BLaER1 treated with 17β-estradiol and CSF1 and Interleukin-3, amounts not matched to agents 10 nM and 100 nM (cell line): ENCODE measurements around the gene SLC35G2.
"Not testable (repeated sequence)": the region's sequence is repeated elsewhere in the genome, so short reads cannot be mapped to it uniquely, and the experiment has no call there.

Source experiments
- H3K27ac ChIP-seq, 11 experiments: shearing (Covaris generic); formaldehyde crosslinking; 2 replicates each; pipeline ENCODE4 v1.8.1; 2022
- H3K27me3 ChIP-seq, 11 experiments: shearing (Covaris generic); formaldehyde crosslinking; 2 replicates each; pipeline ENCODE4 v1.8.1; 2022
- H3K36me3 ChIP-seq, 11 experiments: shearing (Covaris generic); formaldehyde crosslinking; 2 replicates each; pipeline ENCODE4 v1.8.1; 2022
- H3K4me1 ChIP-seq, 10 experiments: shearing (Covaris generic); formaldehyde crosslinking; 2 replicates each; pipeline ENCODE4 v1.8.1; 2022
- H3K4me2 ChIP-seq, 11 experiments: shearing (Covaris generic); formaldehyde crosslinking; 2 replicates each; pipeline ENCODE4 v1.8.1; 2022
- H3K4me3 ChIP-seq, 10 experiments: shearing (Covaris generic); formaldehyde crosslinking; 2 replicates each; pipeline ENCODE4 v1.8.1; 2022
- H3K9ac ChIP-seq, 11 experiments: shearing (Covaris generic); formaldehyde crosslinking; 2 replicates each; pipeline ENCODE4 v1.8.1; 2022
- H3K9me3 ChIP-seq, 11 experiments: shearing (Covaris generic); formaldehyde crosslinking; replicated peaks in 1 of 11; 2 replicates each; pipeline ENCODE4 v1.8.1; 2022
- H4K20me1 ChIP-seq, 11 experiments: shearing (Covaris generic); formaldehyde crosslinking; 2 replicates each; pipeline ENCODE4 v1.8.1; 2022
- Cebpa-rat ChIP-seq, 11 experiments: shearing (Covaris generic); IDR thresholded peaks; 2 replicates each; pipeline ENCODE4 v1.8.1; 2022

Gene SLC35G2

GRCh38 chr3:136792556-136793330 is 26.2 kb upstream of the SLC35G2 start:
- H3K27ac ChIP-seq: no peak overlapping the region
- H4K20me1 ChIP-seq: no peaks in the 10 kb centered on the region
- H3K9ac ChIP-seq: 0 out of 22 replicates have a peak overlapping the region, but pooled peaks of 1 of the 11 experiments have one; percentile 5
- H3K27me3 ChIP-seq: no peaks in the 10 kb centered on the region
- no peak for TF ChIP-seq Cebpa-rat (IDR thresholded peaks at IDR 0.05)
- no peaks in the 10 kb centered on the region for H3K9me3 ChIP-seq
- H3K4me3 ChIP-seq: no peak overlapping the region
- H3K36me3 ChIP-seq: no peaks in the 10 kb centered on the region
- peaks cover 8 to 31% (median 26%) of the 10 kb centered on the region in 10 experiments for H3K4me1 ChIP-seq
- H3K4me2 ChIP-seq: peak overlapping the region in 6 of 11 experiments; percentile 34 to 68 (median 60); a peak in 8 of 22 replicates

GRCh38 chr3:136801146-136801545 is 17.8 kb upstream of the SLC35G2 start:
- not testable (repeated sequence) for H3K9me3 ChIP-seq, H3K36me3 ChIP-seq, H3K9ac ChIP-seq, H3K27ac ChIP-seq, H3K27me3 ChIP-seq, H3K4me3 ChIP-seq, H4K20me1 ChIP-seq
- H3K4me2 ChIP-seq: peak overlapping the region in 1 of 11 experiments; percentile 58; a peak in 1 of 22 replicates
- H3K4me1 ChIP-seq: peaks cover 16 to 34% (median 22%) of the 10 kb centered on the region in 10 experiments

- peak overlapping the region; percentile 21 to 61 (median 57) for H3K4me2 ChIP-seq
- H3K9ac ChIP-seq: no peak overlapping the region
- no peaks in the 10 kb centered on the region for H4K20me1 ChIP-seq
- no peak overlapping the region for H3K4me3 ChIP-seq
- peak overlapping the region in 1 of 11 experiments; percentile 1; a peak in 2 of 22 replicates for H3K27ac ChIP-seq
- no peak for TF ChIP-seq Cebpa-rat (IDR thresholded peaks at IDR 0.05)
- H3K9me3 ChIP-seq: no peaks in the 10 kb centered on the region
- no peaks in the 10 kb centered on the region for H3K27me3 ChIP-seq
- no peaks in the 10 kb centered on the region for H3K36me3 ChIP-seq
- H3K4me1 ChIP-seq: peaks cover 16 to 34% (median 22%) of the 10 kb centered on the region in 10 experiments
Measured at GRCh38 chr3:136802481-136802996, 16.4 kb upstream of the SLC35G2 start.

GRCh38 chr3:136804141-136804540 is 14.8 kb upstream of the SLC35G2 start:
- Histone ChIP-seq H3K27ac (no peak overlapping the region), H3K4me3 (no peak overlapping the region), H3K4me1 (peaks cover 16 to 34% (median 22%) of the 10 kb centered on the region in 10 experiments), H3K4me2 (no peak overlapping the region), H3K9ac (no peak overlapping the region), H3K36me3 (no peaks in the 10 kb centered on the region), H4K20me1 (no peaks in the 10 kb centered on the region), H3K9me3 (no peaks in the 10 kb centered on the region), H3K27me3 (no peaks in the 10 kb centered on the region)
- no peak for TF ChIP-seq Cebpa-rat (IDR thresholded peaks at IDR 0.05)

- no peaks in the 10 kb centered on the region for H4K20me1 ChIP-seq
- H3K9ac ChIP-seq: no peak overlapping the region
- no peaks in the 10 kb centered on the region for H3K9me3 ChIP-seq
- no peaks in the 10 kb centered on the region for H3K27me3 ChIP-seq
- peak overlapping the region in 3 of 11 experiments; percentile 4 to 16 (median 10); a peak in 2 of 22 replicates for H3K4me2 ChIP-seq
- H3K4me1 ChIP-seq: peaks cover 16 to 34% (median 22%) of the 10 kb centered on the region in 10 experiments
- no peak overlapping the region for H3K4me3 ChIP-seq
- H3K27ac ChIP-seq: no peak overlapping the region
- no peaks in the 10 kb centered on the region for H3K36me3 ChIP-seq
- TF ChIP-seq Cebpa-rat (IDR thresholded peaks at IDR 0.05): no peak
Measured at GRCh38 chr3:136804813-136805212, 14.1 kb upstream of the SLC35G2 start.

GRCh38 chr3:136805795-136806194 is 13.1 kb upstream of the SLC35G2 start:
- Histone ChIP-seq H3K4me1 (peaks cover 16 to 34% (median 22%) of the 10 kb centered on the region in 10 experiments), H3K36me3 (no peaks in the 10 kb centered on the region), H3K4me3 (no peak overlapping the region), H3K9ac (no peak overlapping the region), H3K27ac (no peak overlapping the region), H3K27me3 (no peaks in the 10 kb centered on the region), H3K4me2 (peak overlapping the region in 3 of 11 experiments; percentile 10 to 32 (median 27); a peak in 5 of 22 replicates), H4K20me1 (no peaks in the 10 kb centered on the region), H3K9me3 (peaks cover 0 to 2% (median 1%) of the 10 kb centered on the region in 11 experiments; a peak in 5 of 22 replicates)
- TF ChIP-seq Cebpa-rat (IDR thresholded peaks at IDR 0.05): no peak

- Histone ChIP-seq H3K9ac (no peak overlapping the region), H3K27me3 (peaks cover 0 to 2% (median 0%) of the 10 kb centered on the region in 11 experiments; a peak in 4 of 22 replicates), H3K4me3 (no peak overlapping the region), H3K9me3 (peaks cover 19 to 30% (median 24%) of the 10 kb centered on the region in 11 experiments), H3K36me3 (no peaks in the 10 kb centered on the region), H4K20me1 (no peaks in the 10 kb centered on the region), H3K4me1 (no peaks in the 10 kb centered on the region), H3K4me2 (no peak overlapping the region), H3K27ac (no peak overlapping the region)
- TF ChIP-seq Cebpa-rat (IDR thresholded peaks at IDR 0.05): no peak
Measured at GRCh38 chr3:136811701-136812100, 7.2 kb upstream of the SLC35G2 start.

- peaks cover 0 to 8% (median 0%) of the 10 kb centered on the region in 10 experiments; a peak in 4 of 20 replicates for H3K4me1 ChIP-seq
- H3K36me3 ChIP-seq: peaks cover 0 to 7% (median 0%) of the 10 kb centered on the region in 11 experiments; a peak in 1 of 22 replicates
- peaks cover 29 to 48% (median 36%) of the 10 kb centered on the region in 11 experiments for H3K9me3 ChIP-seq
- no peak overlapping the region for H3K27ac ChIP-seq
- H3K27me3 ChIP-seq: peaks cover 35 to 48% (median 40%) of the 10 kb centered on the region in 11 experiments
- H4K20me1 ChIP-seq: no peaks in the 10 kb centered on the region
- H3K9ac ChIP-seq: no peak overlapping the region
- TF ChIP-seq Cebpa-rat (IDR thresholded peaks at IDR 0.05): no peak
- H3K4me3 ChIP-seq: no peak overlapping the region
- H3K4me2 ChIP-seq: no peak overlapping the region
Measured at GRCh38 chr3:136817448-136817847, 1.5 kb upstream of the SLC35G2 start.

GRCh38 chr3:136818191-136818768 is 646 bp upstream of the SLC35G2 start:
- H3K27me3 ChIP-seq: peaks cover 35 to 48% (median 40%) of the 10 kb centered on the region in 11 experiments
- H3K9ac ChIP-seq: no peak overlapping the region
- peaks cover 28 to 44% (median 31%) of the 10 kb centered on the region in 11 experiments for H3K9me3 ChIP-seq
- TF ChIP-seq Cebpa-rat (IDR thresholded peaks at IDR 0.05): no peak
- peak overlapping the region in 5 of 11 experiments; percentile 43 to 76 (median 73); a peak in 5 of 22 replicates for H3K4me2 ChIP-seq
- H3K4me1 ChIP-seq: peaks cover 0 to 8% (median 0%) of the 10 kb centered on the region in 10 experiments; a peak in 4 of 20 replicates
- H4K20me1 ChIP-seq: no peaks in the 10 kb centered on the region
- no peak overlapping the region for H3K27ac ChIP-seq
- H3K36me3 ChIP-seq: peaks cover 0 to 7% (median 0%) of the 10 kb centered on the region in 11 experiments; a peak in 1 of 22 replicates
- peak overlapping the region in 6 of 10 experiments; percentile 29 to 65 (median 52); a peak in 6 of 20 replicates for H3K4me3 ChIP-seq
